ENCODE data around the gene COL28A1.
"Not testable (repeated sequence)": the region's sequence is repeated elsewhere in the genome, so short reads cannot be mapped to it uniquely, and the experiment has no call there.

Gene COL28A1

DNA sequence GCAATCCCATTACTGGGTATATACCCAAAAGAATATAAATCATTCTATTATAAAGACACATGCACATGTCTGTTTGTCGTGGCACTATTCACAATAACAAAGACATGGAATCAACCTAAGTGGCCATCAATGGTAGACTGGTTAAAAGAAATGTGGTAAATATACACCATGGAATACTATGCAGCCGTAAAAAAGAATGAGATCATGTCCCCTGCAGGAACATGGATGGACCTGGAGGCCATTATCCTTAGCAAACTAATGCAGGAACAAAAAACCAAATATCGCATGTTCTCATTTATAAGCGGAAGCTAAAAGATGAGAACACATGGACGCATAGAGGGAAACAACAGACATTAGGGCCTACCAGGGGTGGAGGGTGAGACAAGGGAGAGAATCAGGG, 25.9 kb upstream of the COL28A1 start:
- H3K36me3 ChIP-seq (ENCODE audit: control insufficient read depth, insufficient read depth, low read length); H3K27ac ChIP-seq (ENCODE audit: low read depth, low read length, severe bottlenecking); H3K4me3 ChIP-seq (ENCODE audit: extremely low read depth, insufficient read depth, low read length, poor library complexity, severe bottlenecking); H3K9me3 ChIP-seq (ENCODE audit: control insufficient read depth, low read length): not testable (repeated sequence)
- WGBS, 2 experiments (ENCODE audit: insufficient coverage in 2 of 2): 93% methylated on average over 4 of the region's 5 CpGs
- H3K4me1 ChIP-seq (ENCODE audit: control insufficient read depth, insufficient read depth, low read length, poor library complexity, severe bottlenecking): peaks cover 14% of the 10 kb centered on the region

DNA sequence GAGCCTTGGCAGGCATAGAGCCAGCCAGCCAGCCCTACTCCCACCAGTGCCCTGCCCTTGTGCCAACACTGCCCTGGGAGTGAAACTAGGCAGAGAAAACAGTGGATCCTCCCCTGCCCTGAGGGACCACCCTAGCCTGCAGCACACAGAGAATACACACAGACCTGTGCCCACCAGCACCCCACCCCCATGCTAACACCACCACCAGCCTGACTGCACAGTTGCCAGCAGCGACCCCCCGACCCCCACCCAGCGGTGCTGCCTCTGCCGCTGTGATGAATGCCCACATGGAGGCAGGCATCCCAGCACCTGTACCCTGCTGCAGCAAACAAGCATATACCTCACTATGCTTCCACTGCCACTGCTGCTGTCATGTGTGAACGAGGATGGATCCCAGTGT, 21.6 kb upstream of the COL28A1 start:
- Histone ChIP-seq H3K27ac (ENCODE audit: low read depth, low read length, severe bottlenecking) (no peak overlapping the region), H3K9me3 (ENCODE audit: control insufficient read depth, low read length) (no peaks in the 10 kb centered on the region), H3K4me3 (ENCODE audit: extremely low read depth, insufficient read depth, low read length, poor library complexity, severe bottlenecking) (no peak overlapping the region), H3K4me1 (ENCODE audit: control insufficient read depth, insufficient read depth, low read length, poor library complexity, severe bottlenecking) (no peaks in the 10 kb centered on the region), H3K36me3 (ENCODE audit: control insufficient read depth, insufficient read depth, low read length) (no peaks in the 10 kb centered on the region)
- 92 to 100% methylated on average over 4 to 5 of the region's 5 CpGs for WGBS, 2 experiments (ENCODE audit: insufficient coverage in 2 of 2)

GRCh38 chr7:7556852-7557251, 21.2 kb upstream of the COL28A1 start:
- no peaks in the 10 kb centered on the region for H3K9me3 ChIP-seq (ENCODE audit: control insufficient read depth, low read length)
- H3K27ac ChIP-seq (ENCODE audit: low read depth, low read length, severe bottlenecking): no peak overlapping the region
- H3K4me1 ChIP-seq (ENCODE audit: control insufficient read depth, insufficient read depth, low read length, poor library complexity, severe bottlenecking): no peaks in the 10 kb centered on the region
- H3K36me3 ChIP-seq (ENCODE audit: control insufficient read depth, insufficient read depth, low read length): no peaks in the 10 kb centered on the region
- no peak overlapping the region for H3K4me3 ChIP-seq (ENCODE audit: extremely low read depth, insufficient read depth, low read length, poor library complexity, severe bottlenecking)
- 100% methylated on average over 1 of the region's 1 CpG; no CpG with 5 or more reads in 1 of the 2 experiments for WGBS, 2 experiments (ENCODE audit: insufficient coverage in 2 of 2)

GRCh38 chr7:7554649-7555575, 19.2 kb upstream of the COL28A1 start:
- Histone ChIP-seq H3K36me3 (ENCODE audit: control insufficient read depth, insufficient read depth, low read length) (no peaks in the 10 kb centered on the region), H3K4me1 (ENCODE audit: control insufficient read depth, insufficient read depth, low read length, poor library complexity, severe bottlenecking) (no peaks in the 10 kb centered on the region), H3K27ac (ENCODE audit: low read depth, low read length, severe bottlenecking) (no peak overlapping the region), H3K4me3 (ENCODE audit: extremely low read depth, insufficient read depth, low read length, poor library complexity, severe bottlenecking) (no peak overlapping the region), H3K9me3 (ENCODE audit: control insufficient read depth, low read length) (no peaks in the 10 kb centered on the region)
- 93 to 100% methylated on average over 3 to 4 of the region's 8 CpGs for WGBS, 2 experiments (ENCODE audit: insufficient coverage in 2 of 2)

- H3K4me1 ChIP-seq (ENCODE audit: control insufficient read depth, insufficient read depth, low read length, poor library complexity, severe bottlenecking): no peaks in the 10 kb centered on the region
- WGBS, 2 experiments (ENCODE audit: insufficient coverage in 2 of 2): 84 to 91% methylated on average over 5 of the region's 5 CpGs
- H3K36me3 ChIP-seq (ENCODE audit: control insufficient read depth, insufficient read depth, low read length): no peaks in the 10 kb centered on the region
- no peak overlapping the region for H3K27ac ChIP-seq (ENCODE audit: low read depth, low read length, severe bottlenecking)
- H3K4me3 ChIP-seq (ENCODE audit: extremely low read depth, insufficient read depth, low read length, poor library complexity, severe bottlenecking): no peak overlapping the region
- H3K9me3 ChIP-seq (ENCODE audit: control insufficient read depth, low read length): no peaks in the 10 kb centered on the region
Measured at GRCh38 chr7:7554021-7554432, 18.4 kb upstream of the COL28A1 start.

- H3K36me3 ChIP-seq (ENCODE audit: control insufficient read depth, insufficient read depth, low read length): no peaks in the 10 kb centered on the region
- H3K4me3 ChIP-seq (ENCODE audit: extremely low read depth, insufficient read depth, low read length, poor library complexity, severe bottlenecking): no peak overlapping the region
- no peak overlapping the region for H3K27ac ChIP-seq (ENCODE audit: low read depth, low read length, severe bottlenecking)
- WGBS, 2 experiments (ENCODE audit: insufficient coverage in 2 of 2): 86 to 100% methylated on average over 1 of the region's 1 CpG
- H3K9me3 ChIP-seq (ENCODE audit: control insufficient read depth, low read length): no peaks in the 10 kb centered on the region
- H3K4me1 ChIP-seq (ENCODE audit: control insufficient read depth, insufficient read depth, low read length, poor library complexity, severe bottlenecking): no peaks in the 10 kb centered on the region
Measured at GRCh38 chr7:7553386-7553785, 17.7 kb upstream of the COL28A1 start.

GRCh38 chr7:7552199-7552598, 16.5 kb upstream of the COL28A1 start:
- H3K4me3 ChIP-seq (ENCODE audit: extremely low read depth, insufficient read depth, low read length, poor library complexity, severe bottlenecking): no peak overlapping the region
- H3K9me3 ChIP-seq (ENCODE audit: control insufficient read depth, low read length): no peaks in the 10 kb centered on the region
- no CpG with 5 or more reads among the region's 2 CpGs for WGBS, 2 experiments (ENCODE audit: insufficient coverage in 2 of 2)
- H3K36me3 ChIP-seq (ENCODE audit: control insufficient read depth, insufficient read depth, low read length): no peaks in the 10 kb centered on the region
- H3K4me1 ChIP-seq (ENCODE audit: control insufficient read depth, insufficient read depth, low read length, poor library complexity, severe bottlenecking): no peaks in the 10 kb centered on the region
- no peak overlapping the region for H3K27ac ChIP-seq (ENCODE audit: low read depth, low read length, severe bottlenecking)

- WGBS, 2 experiments (ENCODE audit: insufficient coverage in 2 of 2): 80 to 100% methylated on average over 1 to 3 of the region's 3 CpGs
- no peaks in the 10 kb centered on the region for H3K9me3 ChIP-seq (ENCODE audit: control insufficient read depth, low read length)
Measured at GRCh38 chr7:7550663-7551062, 15.0 kb upstream of the COL28A1 start.

GRCh38 chr7:7548407-7548806, 12.7 kb upstream of the COL28A1 start:
- no peaks in the 10 kb centered on the region for H3K4me1 ChIP-seq (ENCODE audit: control insufficient read depth, insufficient read depth, low read length, poor library complexity, severe bottlenecking)

More at GRCh38 chr7:7550663-7551062, 15.0 kb upstream of the COL28A1 start:
- Histone ChIP-seq H3K36me3 (ENCODE audit: control insufficient read depth, insufficient read depth, low read length) (no peaks in the 10 kb centered on the region), H3K4me3 (ENCODE audit: extremely low read depth, insufficient read depth, low read length, poor library complexity, severe bottlenecking) (no peak overlapping the region), H3K4me1 (ENCODE audit: control insufficient read depth, insufficient read depth, low read length, poor library complexity, severe bottlenecking) (no peaks in the 10 kb centered on the region), H3K27ac (ENCODE audit: low read depth, low read length, severe bottlenecking) (no peak overlapping the region)

GRCh38 chr7:7542251-7542835, 6.7 kb upstream of the COL28A1 start:
- no peak overlapping the region for H3K27ac ChIP-seq (ENCODE audit: low read depth, low read length, severe bottlenecking)
- no peak overlapping the region for H3K4me3 ChIP-seq (ENCODE audit: extremely low read depth, insufficient read depth, low read length, poor library complexity, severe bottlenecking)
- no peaks in the 10 kb centered on the region for H3K4me1 ChIP-seq (ENCODE audit: control insufficient read depth, insufficient read depth, low read length, poor library complexity, severe bottlenecking)
- WGBS, 2 experiments (ENCODE audit: insufficient coverage in 2 of 2): 78 to 97% methylated on average over 4 of the region's 4 CpGs
- no peaks in the 10 kb centered on the region for H3K36me3 ChIP-seq (ENCODE audit: control insufficient read depth, insufficient read depth, low read length)
- no peaks in the 10 kb centered on the region for H3K9me3 ChIP-seq (ENCODE audit: control insufficient read depth, low read length)

More at GRCh38 chr7:7548407-7548806, 12.7 kb upstream of the COL28A1 start:
- WGBS, 2 experiments (ENCODE audit: insufficient coverage in 2 of 2): 97 to 100% methylated on average over 2 to 3 of the region's 3 CpGs
- H3K9me3 ChIP-seq (ENCODE audit: control insufficient read depth, low read length): no peaks in the 10 kb centered on the region
- H3K36me3 ChIP-seq (ENCODE audit: control insufficient read depth, insufficient read depth, low read length): no peaks in the 10 kb centered on the region
- H3K4me3 ChIP-seq (ENCODE audit: extremely low read depth, insufficient read depth, low read length, poor library complexity, severe bottlenecking): no peak overlapping the region
- H3K27ac ChIP-seq (ENCODE audit: low read depth, low read length, severe bottlenecking): no peak overlapping the region

DNA sequence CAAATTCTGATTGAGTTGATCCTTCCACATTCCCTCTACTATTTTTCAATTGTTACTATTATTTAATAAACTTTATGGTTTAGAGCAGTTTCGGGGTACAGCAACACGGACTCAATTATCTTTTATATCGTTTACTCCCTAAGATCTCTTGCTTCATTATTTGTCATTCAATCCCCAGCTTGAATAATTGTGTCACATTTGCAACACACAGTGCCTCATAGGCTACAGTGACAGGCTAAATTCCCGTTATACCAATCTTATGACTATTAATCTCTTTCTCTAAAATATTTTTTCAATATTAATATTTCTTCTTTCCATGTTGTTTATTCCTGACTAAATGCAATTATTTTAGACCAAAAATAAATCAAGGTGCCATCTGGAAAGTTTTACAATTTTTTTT, 4.0 kb upstream of the COL28A1 start:
- H3K9me3 ChIP-seq (ENCODE audit: control insufficient read depth, low read length): no peaks in the 10 kb centered on the region
- WGBS, 2 experiments (ENCODE audit: insufficient coverage in 2 of 2): 80 to 90% methylated on average over 1 to 3 of the region's 4 CpGs
- H3K4me3 ChIP-seq (ENCODE audit: extremely low read depth, insufficient read depth, low read length, poor library complexity, severe bottlenecking): no peak overlapping the region
- no peak overlapping the region for H3K27ac ChIP-seq (ENCODE audit: low read depth, low read length, severe bottlenecking)
- no peaks in the 10 kb centered on the region for H3K36me3 ChIP-seq (ENCODE audit: control insufficient read depth, insufficient read depth, low read length)
- H3K4me1 ChIP-seq (ENCODE audit: control insufficient read depth, insufficient read depth, low read length, poor library complexity, severe bottlenecking): no peaks in the 10 kb centered on the region

All from mesodermal cell (in vitro differentiated cells).